Effector memory CD8-positive, alpha-beta T cell (primary cell): ENCODE measurements around the gene ERVH48-1.
A peak's percentile ranks its signal among the peaks of the same experiment; 100 is the strongest.
"Not testable (repeated sequence)": the region's sequence is repeated elsewhere in the genome, so short reads cannot be mapped to it uniquely, and the experiment has no call there.

ENCODE experiments used
- ATAC-seq: fragments of 150-1000 bp; cut with Tn5 transposase; replicated peaks from 2 replicates; pipeline ENCODE4 v1.10.0; 2021; ENCODE audit warnings: mild to moderate bottlenecking, moderate library complexity
- DNase-seq, 3 experiments: peaks; one replicate each; pipeline ENCODE4 v3.0.0; 2021
- H3K27ac Mint-ChIP-seq, 2 donors: one replicate each; pipeline ENCODE4 v1.8.0; 2022; ENCODE audit warnings: mild to moderate bottlenecking in 2 of 2, mixed read lengths in 2 of 2, moderate library complexity in 2 of 2
- H3K27me3 Mint-ChIP-seq, 2 donors: one replicate each; pipeline ENCODE4 v1.8.0; 2022; ENCODE audit warnings: mixed read lengths in 2 of 2
- H3K36me3 Mint-ChIP-seq: one replicate; pipeline ENCODE4 v1.8.0; 2022; ENCODE audit warnings: mild to moderate bottlenecking, moderate library complexity, mixed read lengths; ENCODE audit not compliant: insufficient read depth
- H3K4me1 Mint-ChIP-seq, 2 donors: one replicate each; pipeline ENCODE4 v1.8.0; 2022; ENCODE audit warnings: low read depth in 2 of 2, mixed read lengths in 2 of 2
- H3K4me3 Mint-ChIP-seq, 2 donors: one replicate each; pipeline ENCODE4 v1.8.0; 2022; ENCODE audit warnings: mild to moderate bottlenecking in 2 of 2, mixed read lengths in 2 of 2, moderate library complexity in 2 of 2
- H3K9me3 Mint-ChIP-seq, 2 donors: one replicate each; pipeline ENCODE4 v1.8.0; 2022; ENCODE audit warnings: mixed read lengths in 2 of 2

The ERVH48-1 gene

GRCh38 chr21:42933137-42933970 lies 7.9 kb upstream of the ERVH48-1 start:
- H3K27me3 Mint-ChIP-seq, H3K36me3 Mint-ChIP-seq, ATAC-seq, H3K4me1 Mint-ChIP-seq, H3K9me3 Mint-ChIP-seq, H3K4me3 Mint-ChIP-seq, DNase-seq, H3K27ac Mint-ChIP-seq: not testable (repeated sequence)

DNA sequence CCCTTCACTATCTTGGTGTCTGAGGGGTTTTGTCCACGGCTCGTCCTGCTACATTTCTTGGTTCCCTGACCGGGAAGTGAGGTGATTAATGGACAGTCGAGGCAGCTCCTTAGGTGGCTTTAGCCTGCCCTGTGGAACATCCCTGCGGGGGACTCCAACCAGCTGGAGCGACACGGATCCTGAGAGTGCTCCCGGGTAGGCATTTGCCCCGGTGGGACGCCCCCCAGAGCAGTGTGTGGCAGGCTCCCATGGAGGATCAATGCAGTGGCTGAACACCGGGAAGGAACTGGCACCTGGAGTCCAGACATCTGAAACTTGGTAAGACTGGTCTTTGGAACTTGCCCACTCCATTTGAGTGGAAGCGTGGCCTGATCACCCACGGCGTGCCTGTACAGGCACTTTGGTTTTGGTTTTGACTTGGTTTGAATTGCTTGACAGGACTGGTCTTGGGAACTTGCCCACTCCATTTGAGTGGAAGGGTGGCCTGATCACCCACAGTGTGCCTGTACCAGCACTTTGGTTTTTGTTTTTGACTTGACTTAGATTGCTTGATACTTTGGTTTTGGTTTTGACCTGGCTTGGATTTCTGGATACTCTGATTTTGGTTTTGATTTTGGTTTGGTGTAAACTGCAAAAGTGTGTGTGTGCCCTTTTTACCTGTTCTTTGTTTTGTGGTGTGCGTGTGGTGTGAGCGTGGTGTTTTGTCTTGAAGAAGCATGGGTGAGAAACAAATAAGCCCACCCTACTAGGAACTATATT lies 7.1 kb upstream of the ERVH48-1 start:
- H3K4me1 Mint-ChIP-seq, H3K9me3 Mint-ChIP-seq, ATAC-seq, H3K27me3 Mint-ChIP-seq, DNase-seq, H3K4me3 Mint-ChIP-seq, H3K36me3 Mint-ChIP-seq: not testable (repeated sequence)
- H3K27ac Mint-ChIP-seq, result peak overlapping the region in 1 of 2 donors; percentile 53

- Mint-ChIP-seq H3K4me3 (no peak overlapping the region), H3K27me3 (no peaks in the 10 kb centered on the region), H3K4me1 (no peaks in the 10 kb centered on the region), H3K27ac (no peak overlapping the region), H3K36me3 (no peaks in the 10 kb centered on the region), H3K9me3 (no peaks in the 10 kb centered on the region)
- ATAC-seq, result no peak
- no peak for DNase-seq
These were observed 6.3 kb upstream of the ERVH48-1 start for GRCh38 chr21:42931560-42932235.

- Mint-ChIP-seq H3K36me3 (no peaks in the 10 kb centered on the region), H3K9me3 (no peaks in the 10 kb centered on the region), H3K27me3 (no peaks in the 10 kb centered on the region), H3K4me1 (no peaks in the 10 kb centered on the region), H3K27ac (peak overlapping the region in 1 of 2 donors; percentile 80), H3K4me3 (no peak overlapping the region)
- ATAC-seq (no peak), DNase-seq (no peak)
These were observed 4.5 kb upstream of the ERVH48-1 start for GRCh38 chr21:42929969-42930368.

GRCh38 chr21:42927474-42928200 lies 2.2 kb upstream of the ERVH48-1 start:
- not testable (repeated sequence) for DNase-seq, H3K27me3 Mint-ChIP-seq, H3K27ac Mint-ChIP-seq

DNA sequence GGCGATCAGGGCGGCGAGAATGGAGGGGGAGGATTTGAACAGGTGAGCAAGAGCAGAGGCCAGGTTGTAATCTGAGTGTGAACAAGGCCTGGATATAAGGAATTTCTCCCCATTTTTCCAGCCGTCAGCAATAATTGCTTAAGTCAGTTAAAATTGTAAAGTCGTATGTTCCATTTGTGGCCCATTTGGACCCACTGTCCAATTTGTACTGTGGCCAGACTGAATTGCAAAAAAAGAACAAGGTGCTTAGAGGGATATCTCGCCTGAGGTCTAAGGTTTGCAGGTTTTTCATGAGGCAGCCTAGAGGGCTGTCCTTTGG lies 1.0 kb downstream of the ERVH48-1 start:
- DNase-seq, result no peak
- Mint-ChIP-seq H3K27ac (peak overlapping the region; percentile 23 to 64), H3K36me3 (peaks cover 3% of the 10 kb centered on the region), H3K4me1 (peaks cover 10 to 11% of the 10 kb centered on the region in 2 donors), H3K4me3 (no peak overlapping the region), H3K9me3 (no peaks in the 10 kb centered on the region), H3K27me3 (no peaks in the 10 kb centered on the region)
- no peak for ATAC-seq

More at GRCh38 chr21:42927474-42928200, 2.2 kb upstream of the ERVH48-1 start:
- not testable (repeated sequence) for H3K36me3 Mint-ChIP-seq, H3K4me3 Mint-ChIP-seq, ATAC-seq, H3K9me3 Mint-ChIP-seq
- H3K4me1 Mint-ChIP-seq, result peaks cover 10 to 11% of the 10 kb centered on the region in 2 donors

DNA sequence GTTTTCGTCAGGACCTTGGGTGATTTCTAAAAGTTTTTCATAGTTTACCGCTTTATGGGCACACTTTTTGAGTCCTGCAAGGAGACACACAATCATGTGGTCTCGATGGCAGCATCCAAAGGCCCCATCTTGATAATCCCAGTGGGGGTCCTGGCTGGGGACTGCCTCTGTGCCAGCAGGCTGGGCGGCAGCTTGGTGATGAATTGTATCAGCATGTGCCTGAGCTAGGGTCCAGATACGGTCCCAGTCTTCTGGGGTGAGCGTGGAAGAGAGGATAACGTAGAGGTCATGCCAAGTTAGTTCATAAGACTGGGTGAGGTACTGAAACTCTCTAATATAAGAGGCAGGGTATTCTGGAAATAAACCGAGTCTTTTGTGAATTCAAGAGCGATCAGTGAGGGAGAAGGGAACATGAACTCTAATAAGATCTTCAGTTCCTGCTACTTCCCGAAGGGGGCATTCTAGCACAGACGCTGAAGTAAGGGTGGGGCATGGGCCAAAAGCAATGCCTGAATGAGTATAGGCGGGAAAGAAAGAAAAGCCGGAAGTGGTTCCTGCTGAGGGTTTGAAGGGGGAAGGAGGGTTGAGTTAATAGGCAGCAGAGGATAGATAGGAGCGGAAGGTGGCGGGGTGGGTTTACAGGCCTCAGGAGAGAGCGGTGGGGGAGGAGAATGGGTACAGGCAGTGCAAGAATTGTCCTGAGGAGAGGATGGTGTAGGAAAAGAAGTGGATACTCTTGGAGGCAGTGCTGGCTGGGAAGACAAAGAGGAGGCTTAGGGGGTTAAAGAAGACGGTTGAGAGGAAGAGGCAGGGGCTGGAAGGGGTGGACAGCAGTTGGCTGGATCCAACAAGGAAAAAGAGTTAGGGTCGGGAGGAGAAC lies 1.6 kb downstream of the ERVH48-1 start:
- Mint-ChIP-seq H3K27me3 (no peaks in the 10 kb centered on the region), H3K36me3 (peaks cover 3% of the 10 kb centered on the region), H3K27ac (peak overlapping the region; percentile 23 to 64), H3K9me3 (no peaks in the 10 kb centered on the region), H3K4me3 (peak overlapping the region; percentile 2 to 22), H3K4me1 (peaks cover 10 to 11% of the 10 kb centered on the region in 2 donors)
- DNase-seq (peak; percentile 50 to 53 (median 50)), ATAC-seq (peak; percentile 91)

GRCh38 chr21:42922918-42923317 lies 2.5 kb downstream of the ERVH48-1 start:
- no peaks in the 10 kb centered on the region for H3K9me3 Mint-ChIP-seq
- H3K27me3 Mint-ChIP-seq, result no peaks in the 10 kb centered on the region
- ATAC-seq (no peak), DNase-seq (no peak)
- peaks cover 10 to 11% of the 10 kb centered on the region in 2 donors for H3K4me1 Mint-ChIP-seq
- H3K4me3 Mint-ChIP-seq, result no peak overlapping the region
- H3K36me3 Mint-ChIP-seq, result peaks cover 3% of the 10 kb centered on the region
- H3K27ac Mint-ChIP-seq, result no peak overlapping the region

- Mint-ChIP-seq H3K4me1 (peaks cover 10 to 11% of the 10 kb centered on the region in 2 donors), H3K36me3 (peaks cover 3% of the 10 kb centered on the region), H3K4me3 (no peak overlapping the region), H3K27me3 (no peaks in the 10 kb centered on the region), H3K27ac (no peak overlapping the region), H3K9me3 (no peaks in the 10 kb centered on the region)
- no peak for DNase-seq
- ATAC-seq, result no peak
These were observed 3.5 kb downstream of the ERVH48-1 start for GRCh38 chr21:42921927-42922326.

- Mint-ChIP-seq H3K27me3 (no peaks in the 10 kb centered on the region), H3K4me1 (peaks cover 0 to 2% of the 10 kb centered on the region in 2 donors), H3K27ac (no peak overlapping the region), H3K4me3 (no peak overlapping the region), H3K9me3 (no peaks in the 10 kb centered on the region), H3K36me3 (no peaks in the 10 kb centered on the region)
- DNase-seq (no peak), ATAC-seq (no peak)
These were observed 7.1 kb downstream of the ERVH48-1 start for GRCh38 chr21:42918291-42918690.

GRCh38 chr21:42913476-42913875 lies 12.0 kb downstream of the ERVH48-1 start:
- H3K4me1 Mint-ChIP-seq, result no peaks in the 10 kb centered on the region
- ATAC-seq (no peak), DNase-seq (no peak)
- no peak overlapping the region for H3K4me3 Mint-ChIP-seq
- peak overlapping the region; percentile 15 to 30 for H3K27ac Mint-ChIP-seq
- peaks cover 39% of the 10 kb centered on the region for H3K36me3 Mint-ChIP-seq
- no peaks in the 10 kb centered on the region for H3K9me3 Mint-ChIP-seq
- H3K27me3 Mint-ChIP-seq, result no peaks in the 10 kb centered on the region

- H3K36me3 Mint-ChIP-seq, result peaks cover 48% of the 10 kb centered on the region
- not testable (repeated sequence) for H3K9me3 Mint-ChIP-seq, H3K27ac Mint-ChIP-seq, DNase-seq, H3K4me3 Mint-ChIP-seq, H3K4me1 Mint-ChIP-seq, ATAC-seq, H3K27me3 Mint-ChIP-seq
These were observed 13.5 kb downstream of the ERVH48-1 start for GRCh38 chr21:42911920-42912319.
